Measurements from ENCODE around the gene PYROXD2. TPM values are rescaled to one million over a fixed set of nuclear protein-coding genes. Genes with fewer than 3 reads are reported as not detected.

Gene PYROXD2
- total and polyA plus RNA-seq, 12 donors: 4.6 to 70.6 (median 28.3) TPM

DNA sequence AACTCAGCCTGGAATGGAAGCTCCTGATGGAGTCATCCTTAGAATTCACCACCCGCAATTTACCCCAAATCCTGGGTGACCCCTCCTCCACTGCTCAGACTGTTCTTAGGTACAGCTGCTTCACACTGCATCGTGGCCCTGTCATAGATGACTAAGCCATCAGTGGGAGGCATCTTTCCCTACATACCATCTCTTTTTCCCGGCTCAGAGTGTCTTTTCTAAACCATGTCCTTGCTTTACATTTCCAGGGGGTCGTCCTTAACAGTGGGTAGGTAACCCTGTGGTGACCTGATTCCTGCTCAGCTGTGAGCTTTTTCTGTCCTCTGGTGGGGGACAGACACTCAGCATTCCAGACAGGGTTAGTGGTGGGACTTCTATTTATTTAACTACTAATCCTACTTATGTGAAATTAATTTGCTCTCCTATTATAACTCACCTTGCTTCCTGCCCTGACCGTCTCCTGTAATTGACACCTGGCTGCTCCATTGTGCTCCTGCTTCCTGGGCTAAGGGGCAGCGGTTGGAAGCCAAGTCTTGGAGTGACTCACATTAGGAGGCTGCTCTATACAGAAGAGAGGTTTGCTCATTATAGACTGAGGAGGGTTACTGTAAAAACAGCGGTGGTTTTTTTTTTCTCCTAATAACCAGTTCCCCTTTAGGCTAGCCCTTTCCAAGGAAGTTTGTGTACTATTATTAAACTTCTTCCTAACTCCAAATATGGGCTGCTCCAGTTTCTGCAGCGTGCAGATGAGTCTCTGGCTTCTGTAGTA, 40.6 kb downstream of the PYROXD2 start:
- Histone ChIP-seq H3K27me3 (no peaks in the 10 kb centered on the region), H3K4me3 (no peak overlapping the region), H3K4me1 (replicated peaks in 1 of 2) (no peaks in the 10 kb centered on the region), H3K9me3 (replicated peaks in 1 of 3) (no peaks in the 10 kb centered on the region), H3K27ac (peak overlapping the region in 1 of 5 donors; percentile 8), H3K36me3 (replicated peaks in 1 of 2) (no peaks in the 10 kb centered on the region)
- no peak for DNase-seq
- intact Hi-C loops (cut with DNase I): no loop called here
- TF ChIP-seq, protein P1, sequence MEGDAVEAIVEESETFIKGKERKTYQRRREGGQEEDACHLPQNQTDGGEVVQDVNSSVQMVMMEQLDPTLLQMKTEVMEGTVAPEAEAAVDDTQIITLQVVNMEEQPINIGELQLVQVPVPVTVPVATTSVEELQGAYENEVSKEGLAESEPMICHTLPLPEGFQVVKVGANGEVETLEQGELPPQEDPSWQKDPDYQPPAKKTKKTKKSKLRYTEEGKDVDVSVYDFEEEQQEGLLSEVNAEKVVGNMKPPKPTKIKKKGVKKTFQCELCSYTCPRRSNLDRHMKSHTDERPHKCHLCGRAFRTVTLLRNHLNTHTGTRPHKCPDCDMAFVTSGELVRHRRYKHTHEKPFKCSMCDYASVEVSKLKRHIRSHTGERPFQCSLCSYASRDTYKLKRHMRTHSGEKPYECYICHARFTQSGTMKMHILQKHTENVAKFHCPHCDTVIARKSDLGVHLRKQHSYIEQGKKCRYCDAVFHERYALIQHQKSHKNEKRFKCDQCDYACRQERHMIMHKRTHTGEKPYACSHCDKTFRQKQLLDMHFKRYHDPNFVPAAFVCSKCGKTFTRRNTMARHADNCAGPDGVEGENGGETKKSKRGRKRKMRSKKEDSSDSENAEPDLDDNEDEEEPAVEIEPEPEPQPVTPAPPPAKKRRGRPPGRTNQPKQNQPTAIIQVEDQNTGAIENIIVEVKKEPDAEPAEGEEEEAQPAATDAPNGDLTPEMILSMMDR (IDR thresholded peaks at IDR 0.05): no peak
- TF ChIP-seq POLR2A (IDR thresholded peaks at IDR 0.05): no peak
- 49 to 55% (median 50%) methylated on average over 8 of the region's 8 CpGs for WGBS, 4 donors

DNA sequence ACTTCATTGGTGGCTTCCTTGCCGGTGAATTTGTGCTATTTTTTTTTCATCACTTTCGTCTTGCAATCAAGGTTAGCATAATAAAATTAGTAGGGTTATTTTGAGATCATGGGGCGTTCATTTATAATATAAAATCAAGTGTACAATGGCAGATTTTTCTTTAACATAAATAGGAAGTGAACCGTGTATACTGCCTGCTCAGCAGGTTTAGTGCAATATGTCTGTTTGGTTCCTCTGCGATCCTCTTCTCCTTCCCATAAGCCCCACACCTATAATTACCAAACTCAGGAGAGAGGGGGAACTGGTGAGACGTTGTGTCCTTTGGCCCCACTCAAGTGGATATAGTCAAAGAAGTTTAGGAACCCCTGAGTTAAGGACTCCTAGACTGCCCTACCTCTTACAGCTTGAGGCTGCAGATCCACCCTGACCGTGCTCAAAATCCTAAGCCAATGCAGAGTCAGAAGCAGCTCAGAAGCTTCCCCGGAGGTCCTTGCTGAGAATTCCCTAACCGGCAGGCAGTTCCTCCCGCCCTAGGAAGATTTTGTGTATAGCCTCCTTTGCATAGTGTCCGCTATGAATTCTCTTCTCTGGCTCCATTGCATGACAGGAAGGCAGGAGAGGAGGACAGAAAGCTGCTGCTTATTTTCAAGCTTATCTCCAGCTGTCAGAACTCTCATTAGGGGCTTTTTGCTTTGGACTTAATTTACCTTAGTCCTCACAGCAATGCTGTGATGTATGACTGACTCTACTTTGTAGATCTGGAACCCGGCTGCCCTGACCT, 41.5 kb downstream of the PYROXD2 start:
- intact Hi-C loops (cut with DNase I): no loop called here
- TF ChIP-seq POLR2A (IDR thresholded peaks at IDR 0.05): no peak
- TF ChIP-seq, protein P1 (IDR thresholded peaks at IDR 0.05): no peak
- no peak overlapping the region for H3K4me3 ChIP-seq
- no peaks in the 10 kb centered on the region for H3K4me1 ChIP-seq (replicated peaks in 1 of 2)
- DNase-seq: no peak
- no peaks in the 10 kb centered on the region for H3K9me3 ChIP-seq (replicated peaks in 1 of 3)
- 58 to 70% (median 59%) methylated on average over 12 of the region's 12 CpGs for WGBS, 4 donors
- no peak overlapping the region for H3K27ac ChIP-seq
- no peaks in the 10 kb centered on the region for H3K27me3 ChIP-seq
- H3K36me3 ChIP-seq (replicated peaks in 1 of 2): no peaks in the 10 kb centered on the region

DNA sequence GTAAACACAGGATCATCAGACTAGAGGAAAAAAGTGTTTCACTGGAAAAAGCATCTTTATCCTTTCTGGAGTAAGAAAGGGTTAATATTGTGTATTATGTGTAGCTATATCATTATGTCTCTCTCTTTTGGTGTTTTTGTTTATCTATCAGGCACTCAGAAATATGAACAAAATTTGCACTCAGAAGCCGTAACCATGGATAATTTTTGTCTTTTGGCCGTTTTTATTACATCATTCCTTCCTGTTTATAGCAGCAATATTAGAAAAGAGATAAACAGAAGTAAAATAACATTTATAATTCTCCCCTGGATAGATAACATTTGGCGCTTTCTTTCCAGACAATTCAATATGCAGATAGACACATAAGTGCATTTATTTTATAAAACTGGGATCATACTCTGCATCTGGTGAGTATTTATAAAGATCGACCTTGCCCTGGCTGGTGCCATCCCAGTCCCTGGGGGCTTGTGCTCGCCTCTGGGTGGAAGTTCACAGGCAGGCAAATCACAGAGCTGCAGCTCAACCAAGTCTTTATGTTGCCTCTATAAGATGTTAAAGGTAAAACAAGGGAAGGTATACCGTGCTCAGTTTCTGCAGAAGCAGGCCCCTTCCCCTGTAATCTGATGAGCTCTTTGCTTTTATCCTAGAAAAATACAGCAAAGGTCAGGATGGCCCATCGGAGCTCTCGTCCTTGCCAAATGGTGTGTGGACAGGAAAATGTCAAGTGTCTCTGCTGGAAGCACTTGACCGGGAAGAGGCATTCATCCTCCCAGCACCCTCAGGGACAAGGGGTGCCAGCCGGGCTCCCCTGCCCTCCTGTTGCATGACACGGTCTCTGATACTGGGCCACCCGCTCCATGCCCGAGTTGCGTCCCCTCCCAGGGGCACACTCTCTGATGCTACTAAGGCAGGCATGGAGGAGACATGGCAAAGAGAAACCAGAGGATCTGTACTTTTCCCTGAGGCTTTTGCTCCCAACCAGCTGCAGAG, 43.9 kb downstream of the PYROXD2 start:
- no peak for DNase-seq
- Histone ChIP-seq H3K4me3 (no peak overlapping the region), H3K27me3 (no peaks in the 10 kb centered on the region), H3K27ac (no peak overlapping the region), H3K36me3 (replicated peaks in 1 of 2) (no peaks in the 10 kb centered on the region), H3K4me1 (replicated peaks in 1 of 2) (no peaks in the 10 kb centered on the region), H3K9me3 (replicated peaks in 1 of 3) (no peaks in the 10 kb centered on the region)
- WGBS, 4 donors: 50 to 58% (median 56%) methylated on average over 13 to 14 of the region's 14 CpGs
- intact Hi-C loops (cut with DNase I): no loop called here
- no peak for TF ChIP-seq POLR2A (IDR thresholded peaks at IDR 0.05)
- TF ChIP-seq, protein P1 (IDR thresholded peaks at IDR 0.05): no peak
